ENCODE data around the gene ACSF3. TPM values are rescaled to one million over a fixed set of nuclear protein-coding genes. Genes with fewer than 3 reads are reported as not detected.

ACSF3 gene
- total and polyA plus RNA-seq, 2 of the 4 experiments (the other 2 are of a cell fraction): 9.5 to 14.2 TPM

GRCh38 chr16:89179148-89179484 is 85.5 kb downstream of the ACSF3 start:
- H3K27me3 ChIP-seq (ENCODE audit: control insufficient read depth, insufficient read depth, low read length): peaks cover 40% of the 10 kb centered on the region
- BruUV-seq (replicated peaks): no TSS peak
- no peak overlapping the region for H4K91ac ChIP-seq (ENCODE audit: insufficient read depth, low read depth, low read length)
- no peaks in the 10 kb centered on the region for H3K4me1 ChIP-seq (ENCODE audit: control insufficient read depth, insufficient read depth, low read length)
- no peaks in the 10 kb centered on the region for H3K9me3 ChIP-seq (ENCODE audit: control insufficient read depth, insufficient read depth, low read length)
- ChIA-PET CTCF (no interaction called here), POLR2A (ENCODE audit: unreplicated experiment) (no interaction called here)
- ATAC-seq (ENCODE audit: low read depth) (no peak), DNase-seq (no peak)
- WGBS, 2 experiments (ENCODE audit: extremely low coverage in 2 of 2, insufficient read length in 1 of 2): 90% methylated on average over 7 of the region's 19 CpGs; no CpG with 5 or more reads in 1 of the 2 experiments
- no peak overlapping the region for H3K27ac ChIP-seq (ENCODE audit: insufficient read depth, low read length)
- no peaks in the 10 kb centered on the region for H3K79me1 ChIP-seq (ENCODE audit: low read depth in 1 of 2, low read length in 2 of 2)
- H3K23ac ChIP-seq (ENCODE audit: low read depth, low read length): no peak overlapping the region
- no peak overlapping the region for H3K18ac ChIP-seq (ENCODE audit: low read depth, low read length)
- no peak overlapping the region for H4K8ac ChIP-seq (ENCODE audit: low read depth in 2 of 2, low read length in 2 of 2)
- no peak overlapping the region for H4K5ac ChIP-seq (ENCODE audit: low read depth, low read length)
- H3K9ac ChIP-seq (ENCODE audit: low read depth, low read length): no peak overlapping the region
- H3K36me3 ChIP-seq (ENCODE audit: control insufficient read depth, insufficient read depth, low read length): no peaks in the 10 kb centered on the region
- no peak overlapping the region for H2BK20ac ChIP-seq (ENCODE audit: low read depth, low read length)
- no peak overlapping the region for H3K14ac ChIP-seq (replicated peaks; ENCODE audit: low read depth, low read length)
- H2BK15ac ChIP-seq (ENCODE audit: low read depth, low read length): no peak overlapping the region
- H2AK9ac ChIP-seq (replicated peaks; ENCODE audit: low read depth, low read length, poor library complexity): no peak overlapping the region
- in situ Hi-C loops (cut with MboI; ENCODE audit: low sequenced_read_pairs): no loop called here
- H3K4me2 ChIP-seq (ENCODE audit: low read depth, low read length): no peak overlapping the region
- no peak overlapping the region for H2BK120ac ChIP-seq (ENCODE audit: low read depth, low read length)
- no peak overlapping the region for H3K4me3 ChIP-seq (ENCODE audit: insufficient read depth, low read depth, low read length)
- H2AK5ac ChIP-seq (ENCODE audit: low read depth, low read length): no peak overlapping the region
- H4K20me1 ChIP-seq (ENCODE audit: insufficient read depth, low read length): no peaks in the 10 kb centered on the region; the same call in 1 of the 2 replicates
- TF ChIP-seq MAZ (IDR thresholded peaks at IDR 0.05; ENCODE audit: borderline replicate concordance, low read depth, low read length) (no peak), FOS (IDR thresholded peaks at IDR 0.05; ENCODE audit: low read depth, low read length) (no peak), CHD1 (IDR thresholded peaks at IDR 0.05; ENCODE audit: low read depth, low read length) (no peak), CEBPB (IDR thresholded peaks at IDR 0.05; ENCODE audit: low read depth, low read length) (no peak), MXI1 (IDR thresholded peaks at IDR 0.05; ENCODE audit: borderline replicate concordance, low read depth, low read length) (no peak), CTCF (conservative IDR thresholded peaks at IDR 0.05; ENCODE audit: low read depth, low read length) (no peak), RAD21 (IDR thresholded peaks at IDR 0.05; ENCODE audit: low read length) (no peak), POLR2A (IDR thresholded peaks at IDR 0.05; ENCODE audit: low read depth, low read length) (no peak), ELK1 (IDR thresholded peaks at IDR 0.05; ENCODE audit: borderline replicate concordance, low read depth, low read length) (no peak)
- intact Hi-C loops (cut with micrococcal nuclease): no loop called here
- no peak overlapping the region for H3K4ac ChIP-seq (ENCODE audit: low read depth, low read length)
- dilution Hi-C loops (cut with HindIII; ENCODE audit: low sequenced_read_pairs, unreplicated experiment): no loop called here
- no peaks in the 10 kb centered on the region for H3K9me1 ChIP-seq (ENCODE audit: insufficient read depth, low read length)
- no peak overlapping the region for H3K56ac ChIP-seq (ENCODE audit: extremely low read depth, insufficient read depth, low read length)
- H2AFZ ChIP-seq (replicated peaks; ENCODE audit: low read length, poor library complexity): no peak overlapping the region
- H2BK5ac ChIP-seq (ENCODE audit: low read depth, low read length, poor library complexity, severe bottlenecking): no peak overlapping the region
